Measurements from ENCODE around the gene CARD10.

CARD10 gene

DNA sequence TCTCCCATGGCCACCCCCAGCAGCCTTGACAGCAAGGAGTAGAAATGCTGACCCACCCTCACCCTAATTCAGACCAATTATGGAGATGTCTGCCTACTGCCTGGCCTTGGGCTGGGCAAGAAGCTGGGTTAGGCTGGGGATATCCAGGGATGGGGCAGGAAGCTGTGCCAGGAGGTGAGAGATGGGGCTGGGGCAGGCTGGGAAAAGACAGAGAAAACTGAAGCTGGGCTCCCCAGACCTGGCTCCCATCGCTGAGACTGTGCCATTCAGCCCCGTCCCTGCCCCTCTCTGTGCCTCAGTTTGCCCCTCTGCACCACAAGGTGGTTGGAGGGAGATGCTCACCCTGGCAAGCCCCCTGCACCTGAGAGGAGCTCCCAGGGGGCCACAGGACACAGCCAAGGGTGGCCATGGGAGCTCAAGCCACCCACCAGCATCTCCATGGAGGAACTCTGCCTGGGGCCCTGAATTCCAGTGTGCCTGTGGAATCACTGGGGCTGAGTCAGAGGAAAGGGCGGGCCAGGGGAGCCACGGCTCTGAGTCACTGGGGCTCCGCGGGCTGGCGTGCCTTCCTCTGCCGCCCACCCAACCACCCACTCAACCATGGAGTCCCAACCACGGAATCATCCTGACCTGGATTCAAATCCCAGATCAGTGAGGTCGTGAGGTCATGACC is 6.0 kb upstream of the CARD10 start:
- DNase-seq = no peak

DNA sequence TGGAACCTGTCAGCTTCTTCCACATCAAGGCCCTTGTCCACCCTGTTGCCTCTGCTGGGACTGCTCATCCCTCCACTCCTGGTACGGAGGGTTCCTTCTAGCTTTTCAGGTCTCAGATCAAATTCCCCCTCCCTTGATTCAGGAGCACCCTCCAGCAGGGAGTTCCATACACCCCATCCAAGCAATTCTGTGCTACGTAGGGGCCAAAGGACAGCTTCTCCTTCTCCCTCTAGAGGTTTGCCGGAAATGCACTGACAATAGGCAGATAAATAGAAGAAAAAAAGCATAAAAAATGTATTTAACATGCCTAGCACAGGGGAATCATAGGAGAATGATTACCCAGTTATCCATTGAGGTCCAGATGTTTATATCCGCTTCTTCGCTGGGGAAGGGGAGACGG is 3.3 kb upstream of the CARD10 start:
- DNase-seq = no peak

DNA sequence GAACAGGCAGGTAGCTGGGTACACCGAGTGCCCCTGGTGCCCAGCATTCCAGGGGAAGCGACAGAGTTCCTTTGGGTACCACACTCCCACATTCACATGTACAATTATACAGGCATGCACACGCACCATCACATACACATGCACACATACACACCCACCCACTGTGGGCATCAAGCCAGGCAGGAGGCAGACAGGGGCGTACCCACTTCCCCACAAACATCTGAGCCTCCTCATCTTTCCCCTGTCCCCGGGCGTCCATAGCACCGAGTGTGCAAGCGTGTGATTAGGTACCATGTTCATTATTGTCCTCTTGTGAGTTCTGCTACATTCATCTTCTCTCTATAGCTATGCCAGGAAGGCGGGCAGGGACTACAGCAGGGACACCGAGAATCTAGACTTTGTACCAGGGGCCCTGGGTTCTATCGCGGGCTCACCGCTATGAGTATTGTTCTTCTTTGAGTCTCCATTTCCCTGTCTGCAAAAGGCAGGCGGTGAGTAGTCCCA is 2.1 kb upstream of the CARD10 start:
- DNase-seq = no peak

DNA sequence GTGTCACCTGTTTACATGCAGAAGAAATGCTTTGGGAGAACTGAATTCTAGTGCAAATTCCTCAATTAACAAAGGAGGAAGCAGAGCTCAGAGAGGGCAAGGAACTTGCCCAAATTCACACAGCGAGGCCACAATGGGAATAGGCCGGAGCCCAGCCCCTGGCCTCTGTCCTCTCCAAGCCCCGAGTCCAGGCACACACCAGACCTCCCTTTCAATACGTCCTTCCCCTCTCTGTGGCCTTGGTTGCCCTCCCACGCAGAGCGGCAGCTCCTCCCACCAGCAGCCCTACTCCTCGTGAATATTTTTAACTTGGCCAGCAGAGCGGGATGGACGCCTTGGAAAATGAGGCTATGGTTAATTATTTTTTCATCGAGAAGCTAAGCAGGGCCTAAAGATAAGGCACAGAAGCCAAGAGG is 1.6 kb upstream of the CARD10 start:
- no peak for DNase-seq

DNA sequence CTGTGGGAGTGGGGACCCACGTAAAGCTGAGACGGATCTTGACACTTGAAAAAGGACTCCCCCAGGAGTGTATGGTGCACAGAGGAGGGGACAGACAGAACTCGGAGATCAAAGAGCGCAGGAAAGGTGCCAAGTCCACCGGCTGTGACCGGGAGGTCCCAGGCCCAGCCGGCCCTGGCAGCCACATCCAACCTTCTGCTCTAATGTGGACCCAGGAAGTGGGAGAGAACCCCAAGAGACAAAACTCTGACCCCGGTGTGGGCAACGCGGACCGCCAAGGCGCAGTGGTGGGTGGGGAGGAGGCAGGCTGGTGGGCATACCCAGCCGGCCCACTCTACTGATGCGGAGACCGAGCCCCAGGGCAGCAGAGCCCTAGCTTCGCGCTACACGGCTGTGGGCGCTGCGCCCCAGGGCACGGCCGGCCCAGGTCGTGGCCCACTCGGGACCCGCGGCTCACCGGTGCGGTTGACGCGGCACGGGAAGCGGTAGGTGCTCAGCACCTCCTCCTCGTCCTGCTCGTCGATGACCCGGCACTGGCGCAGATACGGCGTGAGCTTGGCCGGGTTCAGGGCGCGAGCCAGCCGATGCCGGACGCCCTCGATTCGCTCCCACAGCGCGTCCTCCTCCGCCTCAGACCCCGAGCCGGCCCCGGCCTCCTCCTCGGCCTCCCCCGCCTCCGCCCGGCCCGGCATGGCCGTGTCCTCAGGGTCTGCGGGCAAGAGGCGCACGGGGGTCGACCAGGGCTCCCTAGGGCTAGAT is 527 bp downstream of the CARD10 start:
- DNase-seq = no peak

DNA sequence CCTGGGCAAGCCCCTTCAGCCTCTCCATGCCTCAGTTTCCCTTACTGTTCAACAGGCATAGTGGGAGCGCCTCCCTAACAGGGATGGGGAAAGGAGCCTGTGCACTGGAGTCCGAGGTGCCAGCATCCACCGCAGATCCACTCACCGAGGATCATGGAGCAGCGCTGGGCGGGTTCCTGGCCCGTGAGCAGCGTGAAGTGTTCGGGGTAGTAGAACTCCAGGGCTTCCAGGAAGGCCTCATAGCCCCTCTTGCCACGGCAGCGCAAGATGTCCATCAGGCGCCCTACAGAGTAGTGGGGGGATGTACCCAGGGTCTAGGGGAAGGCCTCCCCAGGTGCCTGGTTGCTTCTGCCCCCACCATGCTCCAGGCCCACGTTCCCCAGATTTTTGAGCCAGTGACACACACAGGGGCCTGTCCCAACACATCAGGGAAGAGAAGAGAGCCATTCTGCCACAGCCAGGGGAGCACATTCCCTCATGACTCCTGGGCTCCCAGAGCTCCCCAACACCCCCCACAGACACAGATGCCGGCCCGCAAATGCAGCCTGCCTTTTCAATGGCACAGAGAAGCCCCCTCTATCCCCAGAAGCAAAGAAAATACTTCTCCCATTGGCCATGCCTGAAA is 1.3 kb downstream of the CARD10 start:
- no peak for DNase-seq

DNA sequence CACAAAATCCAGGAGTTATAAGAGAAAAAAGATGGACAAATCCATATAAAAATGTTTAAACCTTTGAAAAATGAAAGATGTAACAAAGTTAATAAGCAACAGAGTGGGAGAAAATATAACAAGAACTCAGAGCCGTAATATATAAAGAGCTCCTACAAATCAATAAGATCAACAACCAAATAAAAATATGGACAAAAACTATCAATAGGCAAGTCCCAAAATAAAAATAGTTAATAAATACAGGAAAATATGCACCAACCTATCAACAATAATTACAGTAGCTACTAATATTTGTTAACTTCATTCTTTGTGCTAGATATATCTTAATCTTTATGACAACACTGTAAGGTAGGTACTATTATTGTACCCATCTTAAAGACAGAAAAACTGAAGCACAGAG is 2.8 kb downstream of the CARD10 start:
- DNase-seq = no peak

DNA sequence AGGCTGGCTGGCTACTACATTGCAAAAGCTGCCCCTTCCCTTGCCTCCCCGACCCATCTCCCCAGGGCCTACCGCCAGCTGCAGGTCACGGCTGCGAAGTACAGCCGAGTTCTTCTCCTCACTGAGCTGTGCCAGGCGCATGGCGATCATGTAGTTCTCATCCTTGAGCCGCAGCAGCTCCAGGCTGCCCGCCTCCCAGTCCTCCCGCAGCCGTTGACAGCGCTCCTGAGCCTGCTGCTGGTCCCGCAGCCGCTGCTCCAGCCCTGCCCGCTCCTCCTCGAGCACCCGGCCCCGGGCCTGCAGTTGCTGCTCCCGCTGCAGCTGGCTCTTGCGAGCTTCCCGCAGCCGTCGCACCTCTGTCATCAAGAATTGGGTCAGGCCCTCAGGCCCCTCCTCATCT is 3.3 kb downstream of the CARD10 start:
- DNase-seq = no peak

DNA sequence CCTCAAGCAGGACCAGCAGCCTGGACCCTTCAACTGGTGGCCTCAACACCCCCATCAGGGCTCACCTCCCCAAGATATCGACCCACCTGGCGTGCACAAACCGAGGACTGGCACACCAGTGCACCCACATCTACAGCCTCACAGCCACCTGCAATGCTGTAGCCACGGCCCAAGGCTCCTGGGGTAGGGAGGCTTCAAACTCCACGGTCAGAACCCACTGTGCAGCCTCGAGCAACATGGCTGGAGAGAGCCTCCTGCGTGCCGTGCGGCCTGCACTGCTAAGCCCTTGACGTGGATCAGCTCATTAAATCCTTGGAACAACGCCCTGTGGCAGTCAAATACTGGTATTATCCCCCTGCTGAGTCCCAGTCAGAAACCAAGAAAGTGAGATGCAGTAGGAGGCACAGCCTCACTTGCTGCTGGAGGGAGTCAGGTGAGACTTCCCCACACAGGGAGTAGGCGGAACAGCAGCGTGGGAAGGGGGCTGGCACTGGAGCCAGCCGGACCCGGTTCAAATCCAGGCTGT is 4.6 kb downstream of the CARD10 start:
- DNase-seq = no peak

DNA sequence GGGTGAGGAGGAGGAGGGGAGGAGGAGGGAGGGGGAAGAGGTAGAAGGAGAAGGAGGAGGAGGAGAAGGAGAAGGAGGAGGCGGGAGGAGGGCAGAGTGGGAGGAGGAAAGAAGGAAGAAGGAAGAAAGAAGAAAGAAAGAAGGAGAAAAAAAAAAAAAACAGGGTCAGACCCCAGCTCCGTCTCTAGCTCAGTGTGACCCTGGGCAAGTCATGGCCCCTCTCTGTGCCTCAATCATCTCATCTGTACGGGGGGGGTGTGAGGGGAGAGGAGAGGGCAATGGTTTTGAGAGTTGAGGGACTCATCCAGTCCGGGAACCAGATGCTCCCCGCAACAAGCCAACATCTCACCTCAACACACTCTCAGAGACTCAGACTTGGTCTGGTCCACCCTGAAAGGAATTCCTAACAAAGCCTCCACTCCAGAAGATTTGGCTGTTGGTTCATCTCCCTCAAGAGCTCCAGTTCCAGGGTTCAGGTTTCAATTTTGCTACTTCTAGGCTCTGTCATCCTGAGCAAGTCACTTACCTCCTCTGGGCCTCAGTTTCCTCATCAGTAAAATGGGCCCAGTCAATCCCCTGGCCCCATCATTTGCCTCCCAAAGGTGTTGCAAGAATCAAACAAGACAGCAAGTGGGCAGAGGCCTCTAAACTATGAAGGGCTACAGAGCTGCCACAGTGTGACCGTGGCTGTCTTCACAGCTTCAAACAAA is 7.7 kb downstream of the CARD10 start:
- no peak for DNase-seq

DNA sequence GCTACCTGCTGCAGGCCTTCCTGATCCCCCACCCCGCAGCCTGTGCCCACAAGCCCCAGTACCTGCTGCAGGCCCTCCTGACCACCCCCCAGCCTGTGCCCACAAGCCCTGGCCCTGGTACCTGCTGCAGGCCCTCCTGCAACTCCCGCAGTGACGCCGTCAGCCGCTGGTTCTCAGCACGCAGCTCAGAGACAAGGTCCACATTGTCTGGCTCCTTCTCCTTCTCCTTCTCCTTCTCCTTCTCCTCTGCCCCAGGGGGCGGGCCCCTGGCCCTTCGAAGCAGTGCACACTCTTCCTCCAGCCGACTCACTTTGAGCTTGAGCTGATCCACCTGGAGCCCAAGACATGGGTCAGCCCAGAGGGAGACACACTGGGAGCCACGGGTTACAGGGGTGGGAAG is 9.1 kb downstream of the CARD10 start:
- no peak for DNase-seq

DNA sequence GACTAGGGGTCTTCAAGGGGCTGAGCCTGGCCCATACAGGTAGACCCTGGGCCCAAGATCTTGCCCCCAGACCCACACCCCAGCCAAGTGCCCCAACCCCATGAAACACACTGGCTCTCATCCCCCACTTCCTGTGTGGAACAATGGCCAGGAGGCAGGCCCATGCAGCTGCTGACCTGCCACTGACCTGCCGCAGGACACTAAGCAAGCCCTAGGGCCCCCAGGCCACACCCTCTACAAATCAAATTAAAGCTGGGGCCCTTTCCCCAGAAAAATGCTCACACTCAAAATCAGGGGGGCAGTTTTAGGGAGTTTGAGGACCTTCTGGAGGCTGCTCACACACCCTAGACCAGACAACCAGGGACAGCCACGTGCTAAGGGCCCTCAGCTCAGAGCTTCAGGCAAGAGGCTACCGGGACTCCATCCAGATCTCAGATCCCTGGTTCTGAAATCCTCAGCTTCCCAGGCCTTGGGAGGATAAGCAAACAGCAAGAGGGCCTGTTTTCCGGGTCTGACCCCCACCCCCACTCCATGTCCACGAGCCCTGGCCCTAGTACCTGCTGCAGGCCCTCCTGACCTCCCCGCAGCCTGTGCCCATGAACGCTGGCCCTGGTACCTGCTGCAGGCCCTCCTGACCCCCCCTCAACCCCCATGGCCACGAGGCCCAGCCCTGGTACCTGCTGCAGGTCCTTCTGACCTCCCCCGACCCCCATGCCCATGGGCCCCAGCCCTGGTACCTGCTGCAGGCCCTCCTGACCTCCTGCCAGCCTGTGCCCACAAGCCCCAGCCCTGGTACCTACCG is 10.0 kb downstream of the CARD10 start:
- DNase-seq = no peak

DNA sequence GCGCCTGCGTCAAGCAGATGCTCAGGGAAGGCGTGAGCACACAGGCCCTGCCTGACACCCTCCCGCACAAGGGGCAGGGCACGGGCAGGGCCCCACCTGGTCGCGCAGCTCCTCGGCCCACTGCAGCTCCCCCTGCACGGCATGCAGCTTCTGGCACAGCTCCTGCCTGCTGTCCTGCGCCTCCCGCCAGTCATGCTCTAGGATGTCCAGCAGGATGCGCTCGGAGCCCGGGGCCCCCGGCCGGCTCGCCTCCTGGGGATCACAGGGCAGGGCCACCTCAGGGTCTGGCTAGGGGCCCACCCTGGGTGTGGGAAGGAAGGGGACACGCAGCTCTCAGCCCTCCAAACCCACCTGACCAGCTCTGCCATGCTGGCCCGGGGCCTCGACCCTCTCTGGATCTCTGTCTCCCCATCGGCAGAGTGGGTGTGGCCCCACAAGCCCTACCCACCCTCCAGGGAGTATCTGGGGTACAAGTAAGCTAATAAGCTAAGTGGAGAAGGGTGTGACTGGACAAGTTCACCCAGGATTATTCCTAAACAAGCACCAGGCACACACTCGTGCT is 10.7 kb downstream of the CARD10 start:
- no peak for DNase-seq

DNA sequence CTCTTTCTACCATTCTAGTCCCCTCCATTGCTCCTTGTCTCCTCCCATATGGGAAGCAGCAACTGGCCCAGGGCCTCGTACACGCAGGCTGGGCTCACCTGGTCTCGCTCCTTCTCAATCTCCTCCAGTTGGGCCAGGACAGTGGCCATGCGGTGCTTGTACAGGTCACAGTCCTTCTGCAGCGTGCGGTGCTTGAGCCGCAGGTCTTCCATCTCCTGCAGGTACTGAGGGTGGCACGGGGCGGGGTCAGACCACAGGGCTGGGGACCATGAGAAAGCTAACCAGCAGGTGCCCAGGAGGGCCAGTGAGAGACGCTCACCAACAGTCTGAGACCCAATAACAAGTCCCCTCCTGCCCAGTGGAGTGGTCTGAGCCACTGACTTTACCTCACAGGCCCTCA is 11.5 kb downstream of the CARD10 start:
- DNase-seq = no peak

DNA sequence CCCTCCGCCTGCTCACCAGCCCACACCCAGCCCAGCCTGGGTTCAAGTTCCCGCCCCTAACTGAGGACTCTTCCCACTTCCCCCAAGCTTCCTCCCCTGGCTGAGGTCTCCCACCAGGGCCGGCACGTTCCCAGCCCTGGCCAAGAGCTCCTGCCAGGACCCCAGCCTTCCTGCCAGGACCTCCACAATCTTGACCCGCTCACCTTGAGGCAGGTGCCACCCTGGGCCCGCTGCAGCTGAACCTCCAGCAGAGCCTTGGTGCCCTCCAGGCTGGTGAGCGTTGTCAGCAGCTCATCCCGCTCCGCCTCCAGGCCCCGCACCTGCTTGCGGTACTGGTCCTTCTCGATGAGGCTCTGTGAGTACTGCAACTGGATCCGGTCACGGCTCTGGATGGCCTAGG is 13.2 kb downstream of the CARD10 start:
- DNase-seq = no peak

DNA sequence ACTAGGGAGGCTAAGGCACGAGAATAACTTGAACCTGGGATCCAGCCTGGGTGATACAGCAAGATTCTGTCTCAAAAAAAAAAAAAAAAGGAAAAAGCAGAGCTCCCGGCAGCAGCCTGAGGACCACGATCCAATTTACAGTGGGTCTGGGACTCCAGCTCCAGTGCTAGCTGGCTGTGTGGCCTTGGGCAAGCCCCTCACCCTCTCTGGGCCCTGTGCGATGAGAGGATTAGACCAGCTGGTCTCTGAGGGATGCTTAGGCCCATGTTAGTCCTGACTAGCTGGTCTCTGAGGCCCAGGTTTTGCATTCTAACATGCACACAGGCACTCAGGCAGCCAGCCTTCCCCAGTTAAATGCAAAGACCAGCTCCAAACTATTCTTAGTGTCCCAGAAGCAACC is 13.7 kb downstream of the CARD10 start:
- no peak for DNase-seq

DNA sequence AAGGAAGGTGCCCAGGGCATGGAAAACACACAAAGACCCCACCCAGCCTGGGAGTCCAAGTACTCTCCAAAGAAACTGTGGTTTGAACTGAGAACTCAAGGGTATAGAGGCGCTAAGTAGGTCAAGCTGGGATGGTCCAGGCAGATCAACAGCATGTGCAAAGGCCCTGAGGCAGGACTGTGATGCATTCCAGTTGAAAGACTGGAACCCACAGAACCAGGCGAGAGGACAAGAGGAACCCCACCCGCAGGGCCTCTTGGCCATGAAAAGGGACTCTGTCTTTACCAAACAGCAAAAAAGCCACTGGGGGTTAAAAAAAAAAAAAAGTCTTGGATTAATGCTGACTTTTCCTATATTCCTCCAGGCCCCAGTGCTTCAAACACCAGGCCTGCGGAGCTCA is 14.3 kb downstream of the CARD10 start:
- no peak for DNase-seq

DNA sequence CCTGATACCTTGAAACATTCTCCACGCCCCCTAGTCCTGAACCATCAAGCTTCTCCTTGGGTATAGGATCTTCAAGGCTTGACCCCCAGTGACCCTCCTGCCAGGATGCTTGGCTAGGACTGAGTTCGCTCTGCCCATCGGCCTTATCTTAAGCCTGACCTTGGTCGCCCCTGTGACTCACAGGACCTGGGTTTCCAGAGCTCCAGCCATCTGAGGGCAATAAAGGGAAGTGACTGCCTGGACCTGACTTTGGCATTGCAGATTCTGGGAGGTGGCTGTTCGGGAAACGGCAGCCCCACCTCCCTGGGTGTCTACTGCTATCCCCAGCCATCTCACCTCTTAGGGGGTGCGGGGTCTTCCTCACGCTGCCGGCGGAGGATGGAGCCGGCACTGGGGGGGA is 15.4 kb downstream of the CARD10 start:
- no peak for DNase-seq

DNA sequence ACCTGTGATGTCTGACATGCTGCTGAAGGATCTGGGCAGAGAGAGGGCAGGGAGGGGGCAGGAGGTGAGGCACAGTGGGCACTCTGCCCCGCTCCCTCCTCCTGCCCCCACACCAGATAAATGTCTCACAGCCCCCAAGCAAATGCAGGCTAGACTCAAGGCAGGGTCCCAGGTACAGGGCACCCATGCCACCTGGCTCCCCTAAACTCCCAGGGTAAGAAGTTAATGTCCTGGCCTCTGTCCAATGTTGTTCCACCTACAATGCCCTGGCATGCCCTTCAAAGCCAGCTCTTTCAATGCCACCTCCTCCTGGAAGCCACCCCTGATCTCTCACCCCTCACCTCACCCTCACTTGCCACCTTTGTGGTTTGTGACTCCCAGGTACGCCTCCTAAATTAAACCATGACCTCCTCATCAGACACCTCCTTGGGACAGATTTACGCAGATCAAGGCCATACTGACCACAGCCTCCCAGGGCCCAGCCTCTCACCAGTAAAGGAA is 16.0 kb downstream of the CARD10 start:
- DNase-seq = no peak

DNA sequence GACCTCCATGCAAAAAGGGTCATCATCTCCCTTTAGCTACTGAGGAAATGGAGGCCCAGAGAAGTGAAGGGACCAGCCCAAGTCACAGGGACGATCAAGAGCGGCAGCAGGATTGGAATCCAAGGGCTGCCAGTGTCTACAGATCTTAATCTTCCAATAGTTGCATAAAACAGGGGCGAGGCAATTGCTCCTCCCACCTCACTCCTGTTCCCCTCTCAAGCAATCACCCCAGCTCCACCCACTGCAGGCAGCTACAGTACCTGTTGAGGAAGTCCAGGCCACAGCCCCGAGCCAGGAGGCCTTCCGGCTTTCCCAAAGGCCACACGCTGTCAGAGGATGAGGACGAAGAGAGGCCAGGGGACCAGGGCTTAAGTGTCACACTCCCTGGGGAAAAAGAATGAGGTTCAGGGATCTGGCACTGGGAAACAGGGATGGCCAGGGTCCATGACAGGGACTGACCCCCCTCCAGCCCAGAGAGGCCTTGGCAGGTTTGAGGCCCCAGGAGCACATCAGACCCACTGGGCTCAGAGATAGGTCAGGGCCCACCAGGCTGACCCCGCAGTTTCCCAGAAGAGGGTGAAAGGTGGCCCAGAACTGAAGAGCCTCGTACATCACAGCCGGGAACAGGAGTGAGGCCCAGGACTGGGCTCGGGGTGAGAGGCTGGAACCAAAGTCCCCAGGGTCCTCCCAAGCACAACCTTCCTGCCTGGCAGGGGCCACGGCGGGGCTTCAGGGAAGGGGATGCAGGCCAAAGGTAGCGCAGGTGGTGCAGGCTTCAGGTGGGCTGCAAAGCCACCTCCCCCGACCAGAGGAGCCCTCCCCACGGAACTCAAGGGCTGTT is 16.7 kb downstream of the CARD10 start:
- no peak for DNase-seq

All from hippocampal formation (tissue), 2 donors.